ENCODE measurements around the gene TFAP2A. TPM values are rescaled to one million over a fixed set of nuclear protein-coding genes. Genes with fewer than 3 reads are reported as not detected.

The TFAP2A gene
- total and polyA plus RNA-seq, 10 of the 15 experiments (the other 5 are each of a cell fraction or from before 2014, with no cell fraction given), result 0.05 to 0.46 (median 0.17) TPM; not detected in 4

GRCh38 chr6:10449751-10450150 lies 34.9 kb upstream of the TFAP2A start:
- Histone ChIP-seq H2AFZ (ENCODE audit: control insufficient read depth, low read depth, low read length) (no peak overlapping the region), H3K4me2 (ENCODE audit: control insufficient read depth, insufficient read depth) (no peak overlapping the region), H3K36me3 (ENCODE audit: control insufficient read depth in 2 of 2, insufficient read depth in 2 of 2, low read length in 1 of 2) (no peaks in the 10 kb centered on the region), H3K4me1 (ENCODE audit: control insufficient read depth, insufficient read depth, low read length) (no peaks in the 10 kb centered on the region), H3K79me2 (ENCODE audit: control insufficient read depth, insufficient read depth, low read length) (no peaks in the 10 kb centered on the region), H4K20me1 (ENCODE audit: control insufficient read depth, insufficient read depth) (no peaks in the 10 kb centered on the region), H3K27me3 (replicated peaks in 1 of 2; ENCODE audit: control insufficient read depth in 2 of 2, insufficient read depth in 2 of 2, low read length in 1 of 2) (peaks cover 0 to 3% of the 10 kb centered on the region in 2 experiments; a peak in 1 of 4 replicates), H3K27ac (ENCODE audit: control insufficient read depth, insufficient read depth) (no peak overlapping the region), H3K4me3 (no peak overlapping the region), H3K9me3 (replicated peaks; ENCODE audit: control insufficient read depth, insufficient read depth, low read length) (no peaks in the 10 kb centered on the region), H3K9ac (ENCODE audit: control insufficient read depth, insufficient read depth, low read length) (no peak overlapping the region)
- RAD21 ChIA-PET (ENCODE audit: unreplicated experiment), result interaction anchor here (1.7 kb wide), 1 partner anchor 15 kb away, joined by 6 read pairs; no protein-coding TSS in a partner anchor
- TF ChIP-seq NR2F1 (conservative IDR thresholded peaks at IDR 0.05), result no peak
- TF ChIP-seq, protein P1, sequence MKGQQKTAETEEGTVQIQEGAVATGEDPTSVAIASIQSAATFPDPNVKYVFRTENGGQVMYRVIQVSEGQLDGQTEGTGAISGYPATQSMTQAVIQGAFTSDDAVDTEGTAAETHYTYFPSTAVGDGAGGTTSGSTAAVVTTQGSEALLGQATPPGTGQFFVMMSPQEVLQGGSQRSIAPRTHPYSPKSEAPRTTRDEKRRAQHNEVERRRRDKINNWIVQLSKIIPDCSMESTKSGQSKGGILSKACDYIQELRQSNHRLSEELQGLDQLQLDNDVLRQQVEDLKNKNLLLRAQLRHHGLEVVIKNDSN (IDR thresholded peaks at IDR 0.05; ENCODE audit: borderline replicate concordance, extremely low read length, insufficient read depth, low read depth, low read length), result no peak
- no peak for TF ChIP-seq CREM (IDR thresholded peaks at IDR 0.05; ENCODE audit: low read depth)
- no peak for TF ChIP-seq HDAC6 (IDR thresholded peaks at IDR 0.05; ENCODE audit: unreplicated experiment)
- TF ChIP-seq NR2C2 (IDR thresholded peaks at IDR 0.05; ENCODE audit: borderline replicate concordance, control insufficient read depth, insufficient read length, low read depth), result no peak
- WGBS (ENCODE audit: insufficient coverage, insufficient replicate concordance, low lambda C conversion rate, missing lambda C conversion rate), result 31% methylated on average over 5 of the region's 5 CpGs
- ATAC-seq, result no peak
- no peak for FAIRE-seq
- in situ Hi-C loops (cut with MboI) (loop anchor here (25.0 kb wide), 1 partner anchor 1912 kb away; no protein-coding TSS in a partner anchor), intact Hi-C loops (cut with micrococcal nuclease; ENCODE audit: unreplicated experiment) (no loop called here)
- no TSS peak for BruUV-seq (replicated peaks)
- POLR2A ChIA-PET, result interaction anchor here (0.6 kb wide), 1 partner anchor 130 kb away, joined by 7 read pairs; no protein-coding TSS in a partner anchor
- CTCF ChIA-PET, result interaction anchor here (2.3 to 3.0 kb wide), 2 partner anchors 14 to 16 kb away, joined by 5 to 28 read pairs; no protein-coding TSS in a partner anchor
- no peak for DNase-seq (ENCODE audit: low read depth, low spot score)
- SMC1A ChIA-PET (ENCODE audit: uncharacterized antibody, unreplicated experiment), result interaction anchor here (1.0 to 1.5 kb wide), 3 partner anchors 10 to 16 kb away, joined by 3 to 4 read pairs (median 3); no protein-coding TSS in a partner anchor

- CTCF ChIA-PET, result interaction anchor here (0.8 to 1.7 kb wide), 3 partner anchors 13 to 19 kb away, joined by 5 to 8 read pairs (median 6); no protein-coding TSS in a partner anchor
- Histone ChIP-seq H3K9me3 (replicated peaks; ENCODE audit: control insufficient read depth, insufficient read depth, low read length) (no peaks in the 10 kb centered on the region), H3K4me2 (ENCODE audit: control insufficient read depth, insufficient read depth) (no peak overlapping the region), H3K36me3 (ENCODE audit: control insufficient read depth in 2 of 2, insufficient read depth in 2 of 2, low read length in 1 of 2) (no peaks in the 10 kb centered on the region), H2AFZ (ENCODE audit: control insufficient read depth, low read depth, low read length) (no peak overlapping the region), H4K20me1 (ENCODE audit: control insufficient read depth, insufficient read depth) (no peaks in the 10 kb centered on the region), H3K4me1 (ENCODE audit: control insufficient read depth, insufficient read depth, low read length) (no peaks in the 10 kb centered on the region), H3K27ac (ENCODE audit: control insufficient read depth, insufficient read depth) (no peak overlapping the region), H3K4me3 (no peak overlapping the region), H3K79me2 (ENCODE audit: control insufficient read depth, insufficient read depth, low read length) (no peaks in the 10 kb centered on the region), H3K27me3 (replicated peaks in 1 of 2; ENCODE audit: control insufficient read depth in 2 of 2, insufficient read depth in 2 of 2, low read length in 1 of 2) (peaks cover 0 to 3% of the 10 kb centered on the region in 2 experiments; a peak in 1 of 4 replicates), H3K9ac (ENCODE audit: control insufficient read depth, insufficient read depth, low read length) (no peak overlapping the region)
- WGBS (ENCODE audit: insufficient coverage, insufficient replicate concordance, low lambda C conversion rate, missing lambda C conversion rate), result 0% methylated on average over 1 of the region's 1 CpG
- RAD21 ChIA-PET (ENCODE audit: unreplicated experiment), result no interaction called here
- SMC1A ChIA-PET (ENCODE audit: uncharacterized antibody, unreplicated experiment), result interaction anchor here (1.3 to 1.4 kb wide), 2 partner anchors 13 to 30 kb away, joined by 3 to 5 read pairs; no protein-coding TSS in a partner anchor
- POLR2A ChIA-PET, result no interaction called here
- no peak for DNase-seq (ENCODE audit: low read depth, low spot score)
- no peak for FAIRE-seq
- intact Hi-C loops (cut with micrococcal nuclease; ENCODE audit: unreplicated experiment) (no loop called here), in situ Hi-C loops (cut with MboI) (loop anchor here (25.0 kb wide), 1 partner anchor 1911 kb away; no protein-coding TSS in a partner anchor)
- no TSS peak for BruUV-seq (replicated peaks)
- no peak for ATAC-seq
- TF ChIP-seq IRF4 (IDR thresholded peaks at IDR 0.05; ENCODE audit: low read depth, low read length) (no peak), ZNF384 (IDR thresholded peaks at IDR 0.05; ENCODE audit: borderline replicate concordance, low read depth, low read length) (no peak), HSF1 (IDR thresholded peaks at IDR 0.05; ENCODE audit: low read depth, low read length) (no peak), KDM1A (IDR thresholded peaks at IDR 0.05; ENCODE audit: borderline replicate concordance) (no peak), NR2F1 (conservative IDR thresholded peaks at IDR 0.05) (no peak), RELA (IDR thresholded peaks at IDR 0.05; ENCODE audit: borderline replicate concordance, partially characterized antibody) (no peak), SKIL (IDR thresholded peaks at IDR 0.05; ENCODE audit: low read depth, poor library complexity, severe bottlenecking) (no peak)
These were observed 33.2 kb upstream of the TFAP2A start for GRCh38 chr6:10448096-10448495.
